Measurements from ENCODE around the gene CD80.

DNA sequence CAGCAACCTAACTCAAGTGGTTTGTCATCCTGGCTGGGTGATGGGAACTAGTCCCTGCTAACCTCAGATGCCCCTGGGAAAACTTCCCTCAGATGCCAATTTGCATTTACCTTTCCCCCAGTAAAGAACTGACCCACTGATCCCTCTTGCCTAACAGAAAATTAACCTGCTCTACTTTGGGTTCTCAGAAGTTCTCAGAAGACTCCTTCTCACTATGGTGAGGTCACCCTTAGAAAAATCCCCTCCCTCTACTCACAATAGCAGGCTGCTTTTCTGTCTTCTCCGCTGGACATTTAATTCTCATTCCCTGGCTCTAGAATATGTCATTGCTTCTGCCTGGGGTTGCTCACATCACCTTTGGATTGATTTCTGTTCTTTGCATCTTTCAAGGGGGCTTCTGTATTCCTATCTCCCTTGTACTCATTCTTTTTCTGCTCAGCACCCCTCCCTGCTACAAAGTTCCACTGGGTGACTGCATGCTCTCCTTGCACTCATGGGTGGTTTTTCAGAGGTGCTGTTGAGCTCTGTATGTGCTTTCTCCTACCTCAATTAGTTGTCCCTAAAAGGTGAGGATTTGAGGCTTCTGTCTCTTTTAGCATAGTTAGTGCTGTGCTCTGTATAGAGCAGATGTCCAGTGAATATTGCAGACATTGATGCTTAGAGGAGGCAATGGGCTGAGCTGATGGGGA, 39.1 kb upstream of the CD80 start:
- TF ChIP-seq, protein P1, sequence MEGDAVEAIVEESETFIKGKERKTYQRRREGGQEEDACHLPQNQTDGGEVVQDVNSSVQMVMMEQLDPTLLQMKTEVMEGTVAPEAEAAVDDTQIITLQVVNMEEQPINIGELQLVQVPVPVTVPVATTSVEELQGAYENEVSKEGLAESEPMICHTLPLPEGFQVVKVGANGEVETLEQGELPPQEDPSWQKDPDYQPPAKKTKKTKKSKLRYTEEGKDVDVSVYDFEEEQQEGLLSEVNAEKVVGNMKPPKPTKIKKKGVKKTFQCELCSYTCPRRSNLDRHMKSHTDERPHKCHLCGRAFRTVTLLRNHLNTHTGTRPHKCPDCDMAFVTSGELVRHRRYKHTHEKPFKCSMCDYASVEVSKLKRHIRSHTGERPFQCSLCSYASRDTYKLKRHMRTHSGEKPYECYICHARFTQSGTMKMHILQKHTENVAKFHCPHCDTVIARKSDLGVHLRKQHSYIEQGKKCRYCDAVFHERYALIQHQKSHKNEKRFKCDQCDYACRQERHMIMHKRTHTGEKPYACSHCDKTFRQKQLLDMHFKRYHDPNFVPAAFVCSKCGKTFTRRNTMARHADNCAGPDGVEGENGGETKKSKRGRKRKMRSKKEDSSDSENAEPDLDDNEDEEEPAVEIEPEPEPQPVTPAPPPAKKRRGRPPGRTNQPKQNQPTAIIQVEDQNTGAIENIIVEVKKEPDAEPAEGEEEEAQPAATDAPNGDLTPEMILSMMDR (IDR thresholded peaks at IDR 0.05), result no peak
- no peak for TF ChIP-seq POLR2AphosphoS5 (IDR thresholded peaks at IDR 0.05)
- TF ChIP-seq POLR2A (IDR thresholded peaks at IDR 0.05), result no peak

Measured in transverse colon (tissue), 4 donors.